ENCODE measurements around the gene CFAP73. TPM values are rescaled to one million over a fixed set of nuclear protein-coding genes. Genes with fewer than 3 reads are reported as not detected.

The CFAP73 gene
- total RNA-seq, 1 experiment from 2014 or later: not detected

DNA sequence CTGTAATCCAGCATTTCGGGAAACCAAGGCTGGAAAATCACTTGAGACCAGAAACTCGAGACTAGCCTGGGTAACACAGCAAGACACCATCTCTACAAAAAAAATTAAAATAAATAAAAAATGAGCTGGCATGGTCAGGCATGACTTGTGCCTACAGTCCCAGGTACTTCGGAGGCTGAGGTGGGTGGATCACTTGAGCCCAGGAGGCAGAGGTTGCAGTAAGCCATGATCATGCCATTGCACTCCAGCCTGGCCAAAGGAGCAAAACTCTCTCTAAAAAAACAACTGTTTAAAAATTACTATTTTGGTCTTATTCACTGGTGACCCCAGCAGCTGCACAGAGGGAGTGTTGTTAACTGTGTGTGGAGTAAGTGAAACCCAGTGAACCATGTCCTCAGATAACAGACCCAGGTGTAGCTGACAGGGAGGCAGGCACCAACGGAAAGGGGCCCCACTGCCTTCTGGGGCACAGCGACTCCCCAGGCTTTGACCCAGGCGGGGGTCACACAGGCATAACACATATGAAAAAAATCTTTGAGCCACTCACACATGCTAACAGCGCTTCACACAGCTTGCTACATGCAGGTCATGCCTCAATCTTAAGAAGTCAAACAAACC is 23.7 kb downstream of the CFAP73 start:
- Mint-ChIP-seq H3K4me1 (ENCODE audit: insufficient read depth, unreplicated experiment) (peaks cover 5% of the 10 kb centered on the region), H3K36me3 (ENCODE audit: insufficient read depth, unreplicated experiment) (peaks cover 95% of the 10 kb centered on the region), H3K27ac (ENCODE audit: low read depth, unreplicated experiment) (no peak overlapping the region), H3K9me3 (ENCODE audit: unreplicated experiment) (no peaks in the 10 kb centered on the region), H3K27me3 (ENCODE audit: insufficient read depth, unreplicated experiment) (no peaks in the 10 kb centered on the region), H3K4me3 (ENCODE audit: unreplicated experiment) (no peak overlapping the region)
- intact Hi-C loops (cut with micrococcal nuclease): no loop called here
- TF ChIP-seq, protein P1, sequence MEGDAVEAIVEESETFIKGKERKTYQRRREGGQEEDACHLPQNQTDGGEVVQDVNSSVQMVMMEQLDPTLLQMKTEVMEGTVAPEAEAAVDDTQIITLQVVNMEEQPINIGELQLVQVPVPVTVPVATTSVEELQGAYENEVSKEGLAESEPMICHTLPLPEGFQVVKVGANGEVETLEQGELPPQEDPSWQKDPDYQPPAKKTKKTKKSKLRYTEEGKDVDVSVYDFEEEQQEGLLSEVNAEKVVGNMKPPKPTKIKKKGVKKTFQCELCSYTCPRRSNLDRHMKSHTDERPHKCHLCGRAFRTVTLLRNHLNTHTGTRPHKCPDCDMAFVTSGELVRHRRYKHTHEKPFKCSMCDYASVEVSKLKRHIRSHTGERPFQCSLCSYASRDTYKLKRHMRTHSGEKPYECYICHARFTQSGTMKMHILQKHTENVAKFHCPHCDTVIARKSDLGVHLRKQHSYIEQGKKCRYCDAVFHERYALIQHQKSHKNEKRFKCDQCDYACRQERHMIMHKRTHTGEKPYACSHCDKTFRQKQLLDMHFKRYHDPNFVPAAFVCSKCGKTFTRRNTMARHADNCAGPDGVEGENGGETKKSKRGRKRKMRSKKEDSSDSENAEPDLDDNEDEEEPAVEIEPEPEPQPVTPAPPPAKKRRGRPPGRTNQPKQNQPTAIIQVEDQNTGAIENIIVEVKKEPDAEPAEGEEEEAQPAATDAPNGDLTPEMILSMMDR (IDR thresholded peaks at IDR 0.05; ENCODE audit: unreplicated experiment): no peak
- BruUV-seq (replicated peaks): no TSS peak
- ChIA-PET POLR2A (interaction anchor here (1.0 kb wide), 1 partner anchor 135 kb away, joined by 3 read pairs; no protein-coding TSS in a partner anchor), CTCF (interaction anchor here (0.6 to 9.7 kb wide), 19 partner anchors 9 to 691 kb away, joined by 3 to 131 read pairs (median 5); no protein-coding TSS in a partner anchor)
- no peak for DNase-seq (ENCODE audit: unreplicated experiment)

DNA sequence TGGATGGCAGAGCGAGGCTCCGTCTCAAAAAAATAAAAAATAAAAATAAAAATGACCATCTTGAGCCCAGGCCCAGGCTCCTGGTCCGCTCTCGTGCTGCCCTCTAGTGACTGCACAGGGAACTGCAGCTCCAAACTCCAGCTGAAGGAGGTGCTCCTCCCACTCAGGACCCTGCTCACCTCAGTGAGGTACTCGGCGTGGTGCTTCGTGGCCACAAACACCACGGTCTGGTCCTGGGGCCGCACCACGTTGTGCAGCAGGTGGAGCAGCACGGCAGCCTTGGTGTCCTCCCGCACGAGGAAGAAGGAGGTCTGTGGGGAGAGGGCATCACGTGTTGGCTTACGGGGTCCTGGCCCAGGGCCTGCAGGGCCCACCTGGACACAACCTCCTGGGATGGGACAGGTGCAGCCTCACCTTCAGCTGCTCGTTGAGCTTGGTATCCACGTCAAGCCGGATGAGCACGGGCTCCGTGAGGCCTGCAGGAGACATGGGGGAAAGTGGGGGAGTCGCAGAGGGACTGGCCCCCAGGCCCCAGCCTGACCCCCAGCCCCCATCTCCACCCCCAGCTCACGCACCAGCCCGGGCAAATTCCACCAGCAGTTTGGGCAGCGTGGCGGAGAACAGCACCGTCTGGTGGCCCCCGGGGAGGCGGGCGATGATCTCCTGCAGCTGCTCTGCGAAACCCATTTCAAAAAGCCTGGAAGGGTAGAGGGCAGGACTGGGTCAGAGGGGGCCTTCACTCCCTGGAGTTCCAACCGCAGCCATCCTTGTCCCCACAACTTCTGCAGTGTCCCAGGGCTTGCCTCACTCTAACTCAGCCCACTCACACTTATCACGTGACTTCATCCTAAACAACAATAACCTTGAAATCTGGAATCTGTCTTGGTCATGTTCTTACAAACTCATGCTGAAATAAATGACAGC is 25.2 kb downstream of the CFAP73 start:
- ChIA-PET POLR2A (interaction anchor here (0.7 to 4.1 kb wide), 3 partner anchors 11 to 137 kb away, joined by 3 to 25 read pairs (median 3); partner anchors contain the start of genes DDX54, RITA1 and TPCN1), CTCF (interaction anchor here (0.6 to 9.7 kb wide), 32 partner anchors 9 to 763 kb away, joined by 3 to 131 read pairs (median 3); partner anchors contain the start of gene CFAP73)
- TF ChIP-seq, protein P1 (IDR thresholded peaks at IDR 0.05; ENCODE audit: unreplicated experiment): peak; percentile 96
- Mint-ChIP-seq H3K9me3 (ENCODE audit: unreplicated experiment) (no peaks in the 10 kb centered on the region), H3K27me3 (ENCODE audit: insufficient read depth, unreplicated experiment) (no peaks in the 10 kb centered on the region), H3K27ac (ENCODE audit: low read depth, unreplicated experiment) (peak overlapping the region; percentile 14), H3K4me3 (ENCODE audit: unreplicated experiment) (no peak overlapping the region), H3K4me1 (ENCODE audit: insufficient read depth, unreplicated experiment) (peaks cover 5% of the 10 kb centered on the region), H3K36me3 (ENCODE audit: insufficient read depth, unreplicated experiment) (peaks cover 96% of the 10 kb centered on the region)
- BruUV-seq (replicated peaks): no TSS peak
- DNase-seq (ENCODE audit: unreplicated experiment): peak; percentile 67
- intact Hi-C loops (cut with micrococcal nuclease): loop anchor here (1.0 kb wide), 2 partner anchors 126 to 181 kb away; no protein-coding TSS in a partner anchor

DNA sequence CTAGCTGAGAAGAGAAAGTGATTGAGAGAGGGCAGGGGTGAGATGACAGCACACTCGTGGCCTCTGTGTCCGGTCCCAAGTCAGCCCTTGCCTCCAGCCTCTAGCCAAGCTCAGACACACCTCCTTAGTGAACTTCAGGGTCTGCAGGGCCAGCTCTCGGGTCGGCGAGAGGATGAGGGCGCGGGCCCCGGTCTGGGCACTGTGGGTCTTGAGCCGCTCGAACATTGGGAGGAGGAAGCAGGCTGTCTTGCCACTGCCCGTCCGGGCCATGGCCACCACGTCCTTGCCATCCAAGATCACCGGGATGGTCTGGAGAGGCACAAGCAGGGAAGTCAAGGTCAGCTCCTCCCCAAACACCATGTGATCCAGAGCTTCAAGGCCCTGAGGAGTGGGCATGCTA is 29.5 kb downstream of the CFAP73 start:
- DNase-seq (ENCODE audit: unreplicated experiment): no peak
- H3K4me1 Mint-ChIP-seq (ENCODE audit: insufficient read depth, unreplicated experiment): peaks cover 5% of the 10 kb centered on the region
- intact Hi-C loops (cut with micrococcal nuclease): no loop called here
- no peak overlapping the region for H3K4me3 Mint-ChIP-seq (ENCODE audit: unreplicated experiment)
- ChIA-PET CTCF (interaction anchor here (0.7 to 9.7 kb wide), 5 partner anchors 18 to 176 kb away, joined by 3 to 131 read pairs (median 3); no protein-coding TSS in a partner anchor), POLR2A (no interaction called here)
- no TSS peak for BruUV-seq (replicated peaks)
- H3K9me3 Mint-ChIP-seq (ENCODE audit: unreplicated experiment): no peaks in the 10 kb centered on the region
- H3K27me3 Mint-ChIP-seq (ENCODE audit: insufficient read depth, unreplicated experiment): no peaks in the 10 kb centered on the region
- H3K27ac Mint-ChIP-seq (ENCODE audit: low read depth, unreplicated experiment): no peak overlapping the region
- TF ChIP-seq, protein P1 (IDR thresholded peaks at IDR 0.05; ENCODE audit: unreplicated experiment): no peak
- peaks cover 76% of the 10 kb centered on the region for H3K36me3 Mint-ChIP-seq (ENCODE audit: insufficient read depth, unreplicated experiment)

DNA sequence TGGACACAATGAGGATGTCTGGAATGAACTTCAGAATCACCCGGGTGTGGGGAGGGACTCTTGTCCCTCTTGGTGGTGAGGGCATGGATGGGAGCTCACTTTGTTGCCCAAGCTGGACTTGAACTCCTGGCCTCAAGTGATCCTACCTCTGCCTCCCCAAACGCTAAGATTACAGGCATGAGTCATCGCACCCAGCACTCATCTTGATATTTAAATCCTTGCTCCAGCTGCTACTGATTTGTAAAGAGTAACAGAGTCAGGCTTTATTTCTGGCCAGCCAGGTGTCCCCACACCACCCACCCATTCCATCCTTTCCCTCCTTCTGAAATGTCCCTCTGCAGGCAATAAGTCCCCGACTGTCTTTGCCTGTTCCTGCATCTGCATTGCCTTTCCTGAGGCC is 30.8 kb downstream of the CFAP73 start:
- Mint-ChIP-seq H3K4me3 (ENCODE audit: unreplicated experiment) (no peak overlapping the region), H3K4me1 (ENCODE audit: insufficient read depth, unreplicated experiment) (no peaks in the 10 kb centered on the region), H3K9me3 (ENCODE audit: unreplicated experiment) (no peaks in the 10 kb centered on the region), H3K27ac (ENCODE audit: low read depth, unreplicated experiment) (no peak overlapping the region), H3K36me3 (ENCODE audit: insufficient read depth, unreplicated experiment) (peaks cover 71% of the 10 kb centered on the region), H3K27me3 (ENCODE audit: insufficient read depth, unreplicated experiment) (no peaks in the 10 kb centered on the region)
- TF ChIP-seq, protein P1 (IDR thresholded peaks at IDR 0.05; ENCODE audit: unreplicated experiment): no peak
- POLR2A ChIA-PET: no interaction called here
- intact Hi-C loops (cut with micrococcal nuclease): no loop called here
- DNase-seq (ENCODE audit: unreplicated experiment): no peak
- CTCF ChIA-PET: interaction anchor here (0.6 to 0.9 kb wide), 2 partner anchors 187 to 191 kb away, joined by 3 to 4 read pairs; no protein-coding TSS in a partner anchor
- BruUV-seq (replicated peaks): no TSS peak
